GM21515 (cell line): ENCODE results near the gene MYH14.

Experiments used
- ATAC-seq: cut with Tn5 transposase; IDR thresholded peaks from one replicate; pipeline ENCODE4 v1.9.1; 2021; ENCODE audit not compliant: unreplicated experiment

MYH14 gene

GRCh38 chr19:50203281-50204080 lies at the start of gene MYH14:
Gene MYH14, plus strand, starts transcription at chr19:50203622. Its CDS starts 6,744 bp downstream, at chr19:50210366.
- ATAC-seq = no peak

DNA sequence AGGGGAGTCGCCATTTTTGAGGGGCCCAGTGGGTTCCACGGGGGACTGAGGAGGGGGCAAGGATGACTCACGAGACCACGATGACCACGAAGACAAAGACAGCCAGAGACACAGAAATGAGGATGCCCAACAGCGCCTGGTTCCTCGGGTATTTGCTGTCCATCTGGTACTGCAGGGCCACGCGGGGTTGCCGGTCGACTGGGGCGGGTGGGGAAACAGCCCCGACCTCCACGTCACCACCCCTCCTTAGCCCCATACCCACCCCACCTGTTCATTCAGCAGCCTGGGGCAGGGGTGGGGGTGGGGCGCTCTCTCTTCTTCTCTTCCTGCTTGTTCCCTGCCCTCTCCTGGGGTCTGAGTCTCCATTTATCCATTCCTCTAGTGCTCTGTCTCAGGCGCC lies 48.9 kb upstream of the MYH14 start:
- no peak for ATAC-seq

- no peak for ATAC-seq
Measured at GRCh38 chr19:50155520-50156109, 47.8 kb upstream of the MYH14 start.

GRCh38 chr19:50158577-50158976 lies 44.8 kb upstream of the MYH14 start:
- ATAC-seq = no peak

DNA sequence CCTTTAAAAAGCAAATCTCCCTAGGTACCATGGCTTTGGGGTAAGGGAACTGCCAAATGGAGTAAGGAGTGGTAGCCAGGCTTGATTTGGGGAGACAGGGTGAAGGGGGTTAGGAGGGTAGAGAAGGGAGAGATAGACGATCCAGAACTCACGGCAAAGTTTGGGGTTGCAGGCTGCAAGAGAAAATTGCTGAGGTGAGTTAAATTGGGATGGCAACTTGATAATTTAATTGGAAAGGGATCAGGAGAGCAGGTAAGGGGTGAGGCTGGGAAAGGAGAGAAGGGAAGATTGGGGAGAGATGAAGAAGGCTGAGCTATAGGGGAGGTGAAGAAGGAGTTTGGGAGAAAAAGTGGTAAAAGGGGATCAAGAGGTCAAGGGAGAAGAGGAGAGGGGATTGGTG lies 44.3 kb upstream of the MYH14 start:
- ATAC-seq = no peak

- ATAC-seq = no peak
Measured at GRCh38 chr19:50162988-50163387, 40.4 kb upstream of the MYH14 start, which contains the start of gene IZUMO2. Gene IZUMO2, minus strand, starts transcription at chr19:50163281. Its CDS starts 87 bp downstream, at chr19:50163194.

GRCh38 chr19:50167314-50167721 lies 36.1 kb upstream of the MYH14 start:
- ATAC-seq = no peak

- ATAC-seq = no peak
Measured at GRCh38 chr19:50171752-50172151, 31.7 kb upstream of the MYH14 start.

DNA sequence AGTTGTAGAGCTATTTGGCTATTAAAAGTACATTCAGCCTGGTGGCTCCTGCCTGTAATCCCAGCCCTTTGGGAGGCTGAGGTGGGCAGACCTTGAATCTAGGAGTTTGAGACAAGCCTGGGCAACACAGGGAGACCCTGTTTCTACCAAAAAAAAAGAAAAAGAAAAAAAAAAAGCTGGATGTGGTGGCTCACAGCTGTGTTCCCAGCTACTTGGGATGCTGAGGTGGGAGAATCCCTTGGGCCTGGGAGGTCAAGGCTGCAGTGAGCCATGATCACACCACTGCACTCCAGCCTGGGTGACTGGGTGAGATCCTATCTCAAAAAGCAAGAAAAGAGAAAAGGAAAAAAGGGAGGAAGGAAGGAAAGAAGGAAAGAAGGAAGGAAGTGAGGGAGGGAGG lies 30.7 kb upstream of the MYH14 start:
- no peak for ATAC-seq

- ATAC-seq = no peak
Measured at GRCh38 chr19:50173127-50173526, 30.3 kb upstream of the MYH14 start.

DNA sequence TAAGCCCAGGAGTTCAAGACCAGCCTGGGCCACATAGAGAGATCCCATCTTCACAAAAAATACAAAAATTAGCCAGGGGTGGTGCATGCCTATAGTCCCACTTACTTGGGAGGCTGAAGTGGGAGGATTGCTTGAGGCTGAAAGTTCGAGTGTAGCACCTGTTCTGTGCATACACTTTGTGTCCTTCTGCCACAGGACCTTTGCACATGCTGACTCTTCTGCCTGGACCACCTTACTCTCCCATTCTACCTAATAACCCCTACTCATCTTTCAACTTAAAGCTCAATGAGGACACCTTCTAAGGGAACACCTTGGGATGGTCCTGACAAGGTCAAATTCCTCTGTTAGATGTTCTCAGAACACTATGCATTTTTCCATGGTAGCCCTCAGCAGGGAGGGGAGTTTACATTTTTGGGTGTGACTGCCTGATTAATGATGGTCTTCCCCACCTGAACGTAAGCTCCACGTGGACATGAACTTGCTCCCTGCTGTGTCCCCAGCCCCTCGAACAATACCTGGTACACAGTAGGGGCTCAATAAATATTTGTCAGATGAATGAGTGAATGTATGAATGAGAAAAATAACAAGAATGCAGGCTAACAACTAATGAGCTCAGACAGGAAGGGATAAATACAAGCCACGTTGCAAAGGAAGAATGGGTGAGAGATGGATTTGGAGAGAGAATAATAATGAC lies 29.2 kb upstream of the MYH14 start:
- no peak for ATAC-seq

- no peak for ATAC-seq
Measured at GRCh38 chr19:50175924-50176323, 27.5 kb upstream of the MYH14 start.

- ATAC-seq = no peak
Measured at GRCh38 chr19:50176775-50177174, 26.6 kb upstream of the MYH14 start.

- ATAC-seq = no peak
Measured at GRCh38 chr19:50178320-50178719, 25.1 kb upstream of the MYH14 start.

GRCh38 chr19:50178859-50179537 lies 24.4 kb upstream of the MYH14 start:
- no peak for ATAC-seq

DNA sequence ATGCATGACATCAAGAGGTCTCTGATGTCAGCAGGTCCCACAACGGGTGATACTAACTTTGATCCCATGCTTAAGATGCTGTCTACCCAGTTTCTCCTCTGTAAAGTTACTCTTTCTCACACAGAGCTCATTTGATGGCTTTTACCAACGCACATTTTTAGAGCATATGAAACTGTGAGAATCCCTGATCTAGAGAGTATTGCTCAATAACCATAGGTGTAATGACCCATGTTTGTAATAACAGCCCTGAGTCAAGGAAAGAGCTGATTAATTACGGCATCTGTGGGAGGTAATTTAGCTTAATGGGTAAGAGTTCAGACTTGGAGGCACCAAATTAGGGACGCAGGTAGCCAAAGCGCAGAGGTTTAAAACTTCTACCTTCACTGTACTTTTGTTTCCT lies 22.3 kb upstream of the MYH14 start:
- no peak for ATAC-seq

- no peak for ATAC-seq
Measured at GRCh38 chr19:50184196-50184595, 19.2 kb upstream of the MYH14 start.

DNA sequence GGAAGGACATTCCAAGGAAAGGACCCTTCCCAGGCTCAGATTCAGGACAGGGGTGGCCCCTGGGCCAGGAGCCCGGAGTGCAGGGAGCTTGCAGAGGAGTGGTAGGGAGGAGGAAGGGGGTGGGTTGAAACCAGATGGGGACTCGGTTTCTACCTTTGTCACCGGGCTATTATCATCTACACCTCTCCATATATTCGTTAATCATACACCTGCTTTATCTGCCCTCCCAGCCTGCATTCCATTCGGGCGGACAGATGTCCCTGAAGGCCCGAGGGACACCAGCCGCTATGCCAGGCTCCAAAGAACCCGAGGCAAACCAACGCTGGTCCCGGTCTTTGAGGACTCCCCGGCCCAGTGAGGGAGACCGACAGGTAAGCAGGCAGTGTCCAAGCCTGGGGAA lies 15.5 kb upstream of the MYH14 start:
- no peak for ATAC-seq

DNA sequence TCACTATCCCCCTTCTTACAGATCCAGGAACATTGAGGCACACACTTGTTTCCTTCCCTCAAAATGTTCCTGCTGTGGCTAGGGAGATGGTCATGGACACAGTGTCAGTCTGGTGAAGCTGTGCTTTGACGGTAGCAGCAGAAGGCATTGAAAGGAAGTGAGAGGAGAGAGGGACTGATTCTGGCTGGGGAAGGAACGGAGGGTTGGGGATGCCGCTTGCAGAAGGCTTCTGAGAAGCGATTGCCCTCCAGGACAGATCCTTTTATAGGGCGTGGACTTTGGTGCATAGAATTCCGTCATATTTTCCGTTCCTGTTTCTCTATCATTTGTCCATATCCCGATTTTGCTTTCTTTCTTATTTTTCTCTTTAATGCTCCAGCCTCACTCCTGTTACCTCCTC lies 14.1 kb upstream of the MYH14 start:
- ATAC-seq = no peak

- no peak for ATAC-seq
Measured at GRCh38 chr19:50190439-50190891, 13.0 kb upstream of the MYH14 start.

- no peak for ATAC-seq
Measured at GRCh38 chr19:50191216-50191615, 12.2 kb upstream of the MYH14 start.
